ENCODE results near the gene ZFP92. TPM values are rescaled to one million over a fixed set of nuclear protein-coding genes. Genes with fewer than 3 reads are reported as not detected.

Gene ZFP92
- total RNA-seq, 2 experiments from 2014 or later, result 1.7 to 1.9 TPM

GRCh38 chrX:153406903-153407302 lies 4.4 kb upstream of the ZFP92 start:
- peaks cover 12% of the 10 kb centered on the region for H3K27me3 Mint-ChIP-seq
- H3K9me3 Mint-ChIP-seq, result no peaks in the 10 kb centered on the region
- DNase-seq, result no peak
- no peak overlapping the region for H3K27ac Mint-ChIP-seq
- no peaks in the 10 kb centered on the region for H3K36me3 Mint-ChIP-seq (ENCODE audit: low read depth)
- ChIA-PET POLR2A (no interaction called here), CTCF (no interaction called here)
- peaks cover 15% of the 10 kb centered on the region for H3K4me1 Mint-ChIP-seq
- no peak overlapping the region for H3K4me3 Mint-ChIP-seq

- no peak overlapping the region for H3K4me3 Mint-ChIP-seq
- DNase-seq, result no peak
- CTCF ChIA-PET, result no interaction called here
- no peaks in the 10 kb centered on the region for H3K36me3 Mint-ChIP-seq (ENCODE audit: low read depth)
- H3K9me3 Mint-ChIP-seq, result no peaks in the 10 kb centered on the region
- peaks cover 21% of the 10 kb centered on the region for H3K4me1 Mint-ChIP-seq
- no peak overlapping the region for H3K27ac Mint-ChIP-seq
- POLR2A ChIA-PET, result no interaction called here
- peaks cover 12% of the 10 kb centered on the region for H3K27me3 Mint-ChIP-seq
These were observed 3.5 kb upstream of the ZFP92 start for GRCh38 chrX:153407736-153408135.

GRCh38 chrX:153408221-153408721 lies 3.0 kb upstream of the ZFP92 start:
- ChIA-PET POLR2A (no interaction called here), CTCF (no interaction called here)
- no peaks in the 10 kb centered on the region for H3K36me3 Mint-ChIP-seq (ENCODE audit: low read depth)
- H3K27me3 Mint-ChIP-seq, result peaks cover 7% of the 10 kb centered on the region
- no peak overlapping the region for H3K4me3 Mint-ChIP-seq
- no peak overlapping the region for H3K27ac Mint-ChIP-seq
- no peaks in the 10 kb centered on the region for H3K9me3 Mint-ChIP-seq
- no peak for DNase-seq
- H3K4me1 Mint-ChIP-seq, result peaks cover 20% of the 10 kb centered on the region

- ChIA-PET CTCF (no interaction called here), POLR2A (no interaction called here)
- DNase-seq, result no peak
- no peak overlapping the region for H3K4me3 Mint-ChIP-seq
- no peak overlapping the region for H3K27ac Mint-ChIP-seq
- H3K27me3 Mint-ChIP-seq, result peaks cover 5% of the 10 kb centered on the region
- H3K36me3 Mint-ChIP-seq (ENCODE audit: low read depth), result no peaks in the 10 kb centered on the region
- H3K4me1 Mint-ChIP-seq, result peaks cover 21% of the 10 kb centered on the region
- no peaks in the 10 kb centered on the region for H3K9me3 Mint-ChIP-seq
These were observed 2.4 kb upstream of the ZFP92 start for GRCh38 chrX:153408871-153409351.

DNA sequence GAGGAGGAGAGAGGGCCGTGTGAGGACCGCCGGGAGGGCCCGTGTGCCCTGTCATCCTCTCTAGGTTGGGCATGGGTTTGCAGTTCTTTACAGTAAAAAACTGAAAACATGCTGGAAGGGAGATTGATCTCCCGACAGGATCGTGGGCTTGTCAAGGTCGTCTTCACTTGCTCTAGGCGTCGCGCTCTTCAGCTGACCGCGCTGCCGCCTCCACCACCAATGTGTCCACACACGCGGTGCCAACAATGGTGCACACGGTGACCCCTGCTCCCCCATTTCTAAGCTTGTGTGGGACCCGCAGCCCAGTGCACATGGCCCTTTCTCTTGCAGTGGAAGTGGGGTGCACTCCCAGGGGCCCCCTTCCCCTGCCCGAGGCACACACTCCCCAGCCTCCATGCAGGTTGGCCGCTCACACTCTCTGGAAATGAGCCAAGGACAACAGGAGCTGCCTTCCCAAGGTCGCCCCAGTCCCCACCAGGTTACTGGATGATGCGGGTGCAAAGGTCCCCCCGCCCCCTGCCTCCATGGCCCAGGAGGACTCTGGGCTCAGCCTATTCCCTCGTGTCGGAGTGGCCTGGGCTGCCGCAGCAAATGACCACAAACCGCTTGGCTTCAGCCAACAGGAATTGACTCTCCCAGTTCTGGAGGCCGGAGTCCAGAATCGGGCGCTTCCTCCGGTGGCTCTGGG lies 1.7 kb upstream of the ZFP92 start:
- Mint-ChIP-seq H3K36me3 (ENCODE audit: low read depth) (no peaks in the 10 kb centered on the region), H3K27ac (no peak overlapping the region), H3K4me1 (peaks cover 19% of the 10 kb centered on the region), H3K9me3 (no peaks in the 10 kb centered on the region), H3K27me3 (peaks cover 5% of the 10 kb centered on the region), H3K4me3 (no peak overlapping the region)
- ChIA-PET CTCF (no interaction called here), POLR2A (no interaction called here)
- DNase-seq, result no peak

- Mint-ChIP-seq H3K4me1 (peaks cover 13% of the 10 kb centered on the region), H3K4me3 (no peak overlapping the region), H3K27me3 (peaks cover 5% of the 10 kb centered on the region), H3K9me3 (no peaks in the 10 kb centered on the region), H3K27ac (no peak overlapping the region), H3K36me3 (ENCODE audit: low read depth) (no peaks in the 10 kb centered on the region)
- no peak for DNase-seq
- ChIA-PET POLR2A (no interaction called here), CTCF (no interaction called here)
These were observed 899 bp upstream of the ZFP92 start for GRCh38 chrX:153410373-153410772.

- peak overlapping the region; percentile 63 for H3K4me3 Mint-ChIP-seq
- H3K9me3 Mint-ChIP-seq, result no peaks in the 10 kb centered on the region
- H3K27ac Mint-ChIP-seq, result no peak overlapping the region
- no peaks in the 10 kb centered on the region for H3K36me3 Mint-ChIP-seq (ENCODE audit: low read depth)
- CTCF ChIA-PET, result no interaction called here
- DNase-seq, result no peak
- H3K4me1 Mint-ChIP-seq, result peaks cover 13% of the 10 kb centered on the region
- H3K27me3 Mint-ChIP-seq, result peaks cover 5% of the 10 kb centered on the region
- POLR2A ChIA-PET, result no interaction called here
These were observed 401 bp upstream of the ZFP92 start for GRCh38 chrX:153410888-153411254.

DNA sequence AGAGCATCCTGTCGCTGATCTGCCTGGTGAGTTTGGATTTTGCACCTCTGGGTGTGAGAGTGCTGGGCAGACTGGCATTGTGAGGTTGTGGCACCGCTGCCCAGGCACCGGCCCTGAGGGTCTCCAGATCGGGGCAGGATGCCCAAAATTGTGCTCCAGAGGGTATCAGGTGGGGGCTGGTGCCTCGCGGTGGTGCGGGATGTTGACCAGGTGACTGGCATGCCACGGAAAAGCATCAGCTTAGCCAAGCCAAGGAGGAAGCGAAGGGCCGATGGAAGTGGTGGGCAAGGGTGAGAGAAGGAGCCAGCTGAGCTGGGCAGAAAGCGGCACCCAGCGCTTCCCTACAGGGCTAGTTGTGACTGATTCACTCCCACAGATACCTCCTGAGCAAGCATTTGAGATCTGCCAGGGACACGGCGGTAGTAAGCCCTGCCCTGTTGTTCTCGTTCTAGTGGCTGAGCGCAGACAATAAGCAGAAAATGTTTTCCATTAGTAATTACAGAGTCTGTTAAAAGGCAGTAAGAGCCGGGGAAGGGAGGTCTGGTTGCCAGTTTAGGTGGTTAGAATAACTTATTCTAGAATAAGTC lies 809 bp downstream of the ZFP92 start:
- no peaks in the 10 kb centered on the region for H3K9me3 Mint-ChIP-seq
- no peaks in the 10 kb centered on the region for H3K36me3 Mint-ChIP-seq (ENCODE audit: low read depth)
- H3K27ac Mint-ChIP-seq, result no peak overlapping the region
- peak overlapping the region; percentile 71 for H3K4me3 Mint-ChIP-seq
- peaks cover 5% of the 10 kb centered on the region for H3K27me3 Mint-ChIP-seq
- peaks cover 13% of the 10 kb centered on the region for H3K4me1 Mint-ChIP-seq
- ChIA-PET CTCF (no interaction called here), POLR2A (no interaction called here)
- DNase-seq, result no peak

- H3K36me3 Mint-ChIP-seq (ENCODE audit: low read depth), result no peaks in the 10 kb centered on the region
- ChIA-PET POLR2A (no interaction called here), CTCF (interaction anchor here (1.1 kb wide), 1 partner anchor 20 kb away, joined by 3 read pairs; no protein-coding TSS in a partner anchor)
- H3K9me3 Mint-ChIP-seq, result no peaks in the 10 kb centered on the region
- H3K4me1 Mint-ChIP-seq, result peaks cover 13% of the 10 kb centered on the region
- DNase-seq, result no peak
- H3K27me3 Mint-ChIP-seq, result peaks cover 5% of the 10 kb centered on the region
- H3K4me3 Mint-ChIP-seq, result no peak overlapping the region
- no peak overlapping the region for H3K27ac Mint-ChIP-seq
These were observed 1.8 kb downstream of the ZFP92 start for GRCh38 chrX:153412746-153413720.

GRCh38 chrX:153413731-153414130 lies 2.5 kb downstream of the ZFP92 start:
- Mint-ChIP-seq H3K27me3 (peaks cover 5% of the 10 kb centered on the region), H3K4me3 (no peak overlapping the region), H3K36me3 (ENCODE audit: low read depth) (no peaks in the 10 kb centered on the region), H3K27ac (no peak overlapping the region), H3K4me1 (peaks cover 13% of the 10 kb centered on the region), H3K9me3 (no peaks in the 10 kb centered on the region)
- ChIA-PET POLR2A (no interaction called here), CTCF (interaction anchor here (1.1 kb wide), 1 partner anchor 20 kb away, joined by 3 read pairs; no protein-coding TSS in a partner anchor)
- no peak for DNase-seq

DNA sequence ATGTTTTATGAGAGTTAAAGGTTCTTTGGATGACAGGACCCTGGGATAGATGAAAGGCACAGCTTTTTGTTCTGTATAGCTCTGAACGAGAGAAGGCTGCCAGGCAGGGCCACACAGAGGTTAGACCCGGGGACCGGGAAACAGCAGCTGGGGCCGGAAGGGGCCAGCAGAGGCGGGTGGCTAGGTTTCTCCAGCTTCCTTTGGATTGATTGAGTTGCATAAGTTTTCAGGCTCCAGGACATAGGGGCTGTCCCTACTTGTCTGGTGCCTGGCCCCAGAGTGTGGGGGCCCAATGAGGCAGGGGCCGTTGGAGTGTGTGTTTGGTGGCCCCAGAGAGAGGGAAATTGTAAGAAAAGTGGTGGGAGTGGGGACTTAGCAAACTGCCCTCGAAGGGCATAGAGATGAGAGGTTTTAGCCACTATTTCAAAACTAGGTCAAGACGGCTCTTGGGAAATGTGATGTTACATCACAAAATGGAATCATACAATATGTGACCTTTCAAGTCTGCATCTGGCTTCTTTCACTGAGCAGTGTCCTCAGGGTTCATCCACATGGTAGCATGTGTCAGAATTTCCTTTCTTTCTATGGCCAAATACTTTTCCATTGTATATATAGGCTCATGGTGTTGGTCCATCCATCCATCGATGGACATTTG lies 3.7 kb downstream of the ZFP92 start:
- H3K4me1 Mint-ChIP-seq, result peaks cover 13% of the 10 kb centered on the region
- CTCF ChIA-PET, result no interaction called here
- no peak for DNase-seq

GRCh38 chrX:153416781-153417450 lies 5.6 kb downstream of the ZFP92 start:
- ChIA-PET CTCF (no interaction called here), POLR2A (no interaction called here)
- no peak for DNase-seq
- no peaks in the 10 kb centered on the region for H3K36me3 Mint-ChIP-seq (ENCODE audit: low read depth)
- H3K27me3 Mint-ChIP-seq, result peaks cover 2% of the 10 kb centered on the region
- H3K27ac Mint-ChIP-seq, result no peak overlapping the region
- peaks cover 9% of the 10 kb centered on the region for H3K4me1 Mint-ChIP-seq
- no peaks in the 10 kb centered on the region for H3K9me3 Mint-ChIP-seq
- H3K4me3 Mint-ChIP-seq, result no peak overlapping the region

More for the DNA sequence above, 3.7 kb downstream of the ZFP92 start:
- Mint-ChIP-seq H3K4me3 (no peak overlapping the region), H3K27ac (no peak overlapping the region), H3K9me3 (no peaks in the 10 kb centered on the region), H3K27me3 (peaks cover 5% of the 10 kb centered on the region), H3K36me3 (ENCODE audit: low read depth) (no peaks in the 10 kb centered on the region)
- POLR2A ChIA-PET, result no interaction called here

All from activated CD4-positive, alpha-beta memory T cell treated with anti-CD3 and anti-CD28 coated beads, Interleukin-2, amount 10 ng/mL, durations not matched to agents 7 days and 5 days (primary cell).